HG03442 (cell line): Measurements from ENCODE around the gene USP12.
"Not testable (repeated sequence)": the region's sequence is repeated elsewhere in the genome, so short reads cannot be mapped to it uniquely, and the experiment has no call there.

ENCODE experiments used
- ATAC-seq: cut with Tn5 transposase; IDR thresholded peaks from one replicate; pipeline ENCODE4 v1.9.1; 2021; ENCODE audit warnings: mild to moderate bottlenecking, moderate library complexity; ENCODE audit not compliant: unreplicated experiment

USP12 gene

GRCh38 chr13:27158335-27158734 is 13.3 kb downstream of the USP12 start:
- no peak for ATAC-seq

- no peak for ATAC-seq
Measured at GRCh38 chr13:27151798-27152599, 19.6 kb downstream of the USP12 start.

- no peak for ATAC-seq
Measured at GRCh38 chr13:27149702-27150101, 21.9 kb downstream of the USP12 start.

GRCh38 chr13:27148900-27149299 is 22.7 kb downstream of the USP12 start:
- no peak for ATAC-seq

- peak; percentile 70 for ATAC-seq
Measured at GRCh38 chr13:27147530-27148170, 24.0 kb downstream of the USP12 start.

GRCh38 chr13:27141746-27142145 is 29.9 kb downstream of the USP12 start:
- ATAC-seq: no peak

GRCh38 chr13:27141159-27141558 is 30.5 kb downstream of the USP12 start:
- not testable (repeated sequence) for ATAC-seq

- ATAC-seq: no peak
Measured at GRCh38 chr13:27140060-27140459, 31.6 kb downstream of the USP12 start.

GRCh38 chr13:27139565-27139964 is 32.0 kb downstream of the USP12 start:
- ATAC-seq: no peak

- ATAC-seq: no peak
Measured at GRCh38 chr13:27138457-27139093, 33.0 kb downstream of the USP12 start.

- ATAC-seq: no peak
Measured at GRCh38 chr13:27137759-27138158, 33.9 kb downstream of the USP12 start.

GRCh38 chr13:27135023-27135422 is 36.6 kb downstream of the USP12 start:
- no peak for ATAC-seq

- no peak for ATAC-seq
Measured at GRCh38 chr13:27133889-27134288, 37.7 kb downstream of the USP12 start.

- ATAC-seq: peak; percentile 32
Measured at GRCh38 chr13:27132538-27132937, 39.1 kb downstream of the USP12 start.

GRCh38 chr13:27131906-27132305 is 39.7 kb downstream of the USP12 start:
- no peak for ATAC-seq

GRCh38 chr13:27130979-27131623 is 40.5 kb downstream of the USP12 start:
- peak; percentile 76 for ATAC-seq

- no peak for ATAC-seq
Measured at GRCh38 chr13:27130223-27130978, 41.2 kb downstream of the USP12 start.

GRCh38 chr13:27128825-27129627 is 42.6 kb downstream of the USP12 start:
- no peak for ATAC-seq

- ATAC-seq: no peak
Measured at GRCh38 chr13:27126859-27127258, 44.8 kb downstream of the USP12 start.
